B cell (primary cell): Measurements from ENCODE around the gene KCTD5.
"Not testable (repeated sequence)": the region's sequence is repeated elsewhere in the genome, so short reads cannot be mapped to it uniquely, and the experiment has no call there.

Experiments used
- CTCF ChIP-seq: fragments of 200-600 bp; IDR thresholded peaks from one replicate; pipeline ENCODE4 v1.8.0; 2022; ENCODE audit warnings: antibody characterized with exemption, mild to moderate bottlenecking
- EZH2 ChIP-seq: IDR thresholded peaks from 2 replicates; pipeline ENCODE4 v1.6.1; 2012; ENCODE audit warnings: borderline replicate concordance, low read depth, mild to moderate bottlenecking, moderate library complexity, low read length; ENCODE audit not compliant: insufficient read depth, poor library complexity, severe bottlenecking

- TF ChIP-seq CTCF, EZH2: not testable (repeated sequence)
These were observed 24.5 kb upstream of the KCTD5 start for GRCh38 chr16:2657803-2658202.
